ENCODE data around the gene THSD7B.

Gene THSD7B

DNA sequence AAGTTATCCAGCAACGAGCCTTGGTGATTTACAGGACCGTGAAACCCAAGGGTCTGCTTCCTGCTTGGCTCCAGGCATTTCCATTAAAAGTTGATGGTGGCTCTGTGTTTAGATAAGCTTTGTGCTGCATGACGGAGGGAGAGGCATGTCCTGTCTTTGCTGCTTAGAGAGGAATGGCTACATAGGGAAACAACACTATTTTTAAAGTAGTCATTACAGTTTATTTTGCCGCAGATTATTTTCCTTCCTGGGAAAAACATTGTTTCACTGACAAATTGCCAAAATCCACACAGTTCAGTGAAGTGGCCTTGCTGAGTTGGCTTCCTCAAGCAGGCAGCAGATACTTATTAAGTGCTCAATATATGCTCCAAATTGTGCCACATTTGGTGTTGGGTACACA, 98.5 kb downstream of the THSD7B start:
- no peak overlapping the region for H3K27ac ChIP-seq (ENCODE audit: low read depth, low read length)
- no peak overlapping the region for H3K9ac ChIP-seq (ENCODE audit: low read depth in 1 of 2, low read length in 2 of 2)
- H3K27me3 ChIP-seq (ENCODE audit: control insufficient read depth in 1 of 2, insufficient read depth in 2 of 2, low read length in 2 of 2) = no peaks in the 10 kb centered on the region
- no peaks in the 10 kb centered on the region for H3K4me1 ChIP-seq (ENCODE audit: control insufficient read depth in 1 of 2, insufficient read depth in 2 of 2, low read length in 2 of 2)
- no peak overlapping the region for H3K4me3 ChIP-seq (ENCODE audit: low read depth in 1 of 2, low read length in 2 of 2)
- no peaks in the 10 kb centered on the region for H3K36me3 ChIP-seq (ENCODE audit: control insufficient read depth in 1 of 2, insufficient read depth in 2 of 2, low read length in 2 of 2)
- H3K9me3 ChIP-seq (ENCODE audit: control insufficient read depth in 1 of 2, low read length in 2 of 2) = no peaks in the 10 kb centered on the region

DNA sequence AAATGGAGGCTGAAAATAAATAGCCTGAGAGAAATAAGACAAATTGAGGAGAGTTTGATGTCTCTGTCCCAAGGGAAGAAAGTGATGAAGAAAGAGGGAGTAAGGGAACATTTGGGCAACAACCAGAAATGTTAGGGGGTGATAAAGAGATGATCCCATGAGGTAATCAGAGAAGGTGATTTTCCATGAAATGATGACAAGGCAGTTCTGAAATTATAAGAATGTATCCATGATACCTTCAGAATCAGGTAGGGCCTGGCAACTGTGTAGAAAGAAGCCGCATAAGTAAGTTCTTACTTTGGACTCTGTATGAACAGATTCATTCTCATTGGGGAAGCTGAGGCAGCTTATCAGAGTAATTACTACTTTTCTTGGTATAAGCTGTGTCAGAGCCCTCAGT, 106.1 kb downstream of the THSD7B start:
- H3K4me1 ChIP-seq (ENCODE audit: control insufficient read depth in 1 of 2, insufficient read depth in 2 of 2, low read length in 2 of 2) = no peaks in the 10 kb centered on the region
- H3K27ac ChIP-seq (ENCODE audit: low read depth, low read length) = no peak overlapping the region
- no peak overlapping the region for H3K4me3 ChIP-seq (ENCODE audit: low read depth in 1 of 2, low read length in 2 of 2)
- H3K36me3 ChIP-seq (ENCODE audit: control insufficient read depth in 1 of 2, insufficient read depth in 2 of 2, low read length in 2 of 2) = no peaks in the 10 kb centered on the region
- H3K9me3 ChIP-seq (ENCODE audit: control insufficient read depth in 1 of 2, low read length in 2 of 2) = no peaks in the 10 kb centered on the region
- no peaks in the 10 kb centered on the region for H3K27me3 ChIP-seq (ENCODE audit: control insufficient read depth in 1 of 2, insufficient read depth in 2 of 2, low read length in 2 of 2)
- H3K9ac ChIP-seq (ENCODE audit: low read depth in 1 of 2, low read length in 2 of 2) = no peak overlapping the region

DNA sequence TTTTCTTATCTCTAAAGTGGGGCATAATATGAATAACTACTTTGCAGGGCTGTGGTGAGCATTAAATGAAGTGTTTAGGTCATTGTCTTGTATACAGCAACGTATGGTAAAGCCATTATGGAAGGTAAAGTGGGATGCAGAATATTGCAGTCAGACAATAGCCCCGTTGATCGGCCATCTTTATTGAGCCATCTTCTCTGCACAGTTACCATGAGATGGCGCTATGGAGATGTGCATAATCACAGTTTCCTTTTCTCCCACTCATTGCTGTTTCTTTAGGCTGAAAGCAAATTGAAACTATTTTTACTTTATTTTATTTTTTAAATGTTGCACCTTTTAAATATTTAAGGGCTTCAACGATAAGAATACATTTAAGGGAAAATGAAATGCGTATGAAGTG, 108.9 kb downstream of the THSD7B start:
- Histone ChIP-seq H3K27ac (ENCODE audit: low read depth, low read length) (no peak overlapping the region), H3K36me3 (ENCODE audit: control insufficient read depth in 1 of 2, insufficient read depth in 2 of 2, low read length in 2 of 2) (no peaks in the 10 kb centered on the region), H3K27me3 (ENCODE audit: control insufficient read depth in 1 of 2, insufficient read depth in 2 of 2, low read length in 2 of 2) (no peaks in the 10 kb centered on the region), H3K9me3 (ENCODE audit: control insufficient read depth in 1 of 2, low read length in 2 of 2) (no peaks in the 10 kb centered on the region), H3K4me1 (ENCODE audit: control insufficient read depth in 1 of 2, insufficient read depth in 2 of 2, low read length in 2 of 2) (no peaks in the 10 kb centered on the region), H3K4me3 (ENCODE audit: low read depth in 1 of 2, low read length in 2 of 2) (no peak overlapping the region), H3K9ac (ENCODE audit: low read depth in 1 of 2, low read length in 2 of 2) (no peak overlapping the region)

DNA sequence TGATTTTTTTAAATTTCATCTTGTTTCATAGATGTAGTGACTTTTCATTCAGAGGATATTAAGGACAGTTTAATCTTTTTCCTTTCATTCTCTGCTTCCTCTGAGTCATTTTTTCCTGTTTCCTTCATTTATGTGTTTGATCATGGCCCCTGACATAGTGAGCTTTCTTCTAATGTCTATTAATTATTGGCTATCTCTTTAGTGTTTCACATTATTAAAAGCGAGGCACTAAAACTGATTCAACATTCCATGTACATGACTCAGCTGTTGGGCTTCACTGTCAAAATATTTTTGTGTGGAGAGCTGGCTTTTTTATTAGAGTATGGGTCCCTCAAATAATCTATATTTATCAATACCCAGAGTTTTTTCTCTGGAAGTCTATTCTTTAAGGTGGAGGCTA, 125.8 kb downstream of the THSD7B start:
- Histone ChIP-seq H3K27ac (ENCODE audit: low read depth, low read length) (no peak overlapping the region), H3K27me3 (ENCODE audit: control insufficient read depth in 1 of 2, insufficient read depth in 2 of 2, low read length in 2 of 2) (no peaks in the 10 kb centered on the region), H3K9me3 (ENCODE audit: control insufficient read depth in 1 of 2, low read length in 2 of 2) (no peaks in the 10 kb centered on the region), H3K9ac (ENCODE audit: low read depth in 1 of 2, low read length in 2 of 2) (no peak overlapping the region), H3K4me1 (ENCODE audit: control insufficient read depth in 1 of 2, insufficient read depth in 2 of 2, low read length in 2 of 2) (no peaks in the 10 kb centered on the region), H3K36me3 (ENCODE audit: control insufficient read depth in 1 of 2, insufficient read depth in 2 of 2, low read length in 2 of 2) (no peaks in the 10 kb centered on the region), H3K4me3 (ENCODE audit: low read depth in 1 of 2, low read length in 2 of 2) (no peak overlapping the region)

DNA sequence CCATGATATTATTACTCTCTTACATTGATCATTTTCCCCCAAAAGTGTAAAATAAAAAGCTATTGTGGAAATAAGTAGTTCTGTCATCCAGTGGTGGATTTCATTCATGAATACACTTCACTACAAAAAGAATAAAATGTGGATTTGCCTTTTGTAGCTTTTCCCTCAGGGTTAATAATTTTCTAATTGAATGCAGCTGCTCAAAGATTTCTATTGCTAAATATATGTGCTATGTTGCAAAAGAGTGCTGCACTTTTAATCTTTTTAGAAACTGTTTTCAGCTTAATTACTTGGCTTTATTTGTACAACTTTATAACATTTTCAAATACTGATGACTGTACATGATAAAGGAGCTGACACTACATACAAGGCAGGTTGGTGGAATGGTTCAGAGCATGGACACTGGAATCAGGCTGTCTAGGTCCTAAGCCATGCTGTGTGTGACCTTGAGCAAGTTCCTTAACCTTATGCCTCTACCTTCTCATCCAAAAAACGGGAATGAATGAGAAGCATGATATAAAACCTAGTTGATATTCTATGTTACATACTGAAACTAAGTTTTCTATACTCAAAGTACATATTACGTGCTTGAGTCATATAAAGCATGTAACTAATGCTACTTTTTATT, 128.8 kb downstream of the THSD7B start:
- no peaks in the 10 kb centered on the region for H3K36me3 ChIP-seq (ENCODE audit: control insufficient read depth in 1 of 2, insufficient read depth in 2 of 2, low read length in 2 of 2)
- no peak overlapping the region for H3K27ac ChIP-seq (ENCODE audit: low read depth, low read length)
- no peak overlapping the region for H3K9ac ChIP-seq (ENCODE audit: low read depth in 1 of 2, low read length in 2 of 2)
- no peaks in the 10 kb centered on the region for H3K27me3 ChIP-seq (ENCODE audit: control insufficient read depth in 1 of 2, insufficient read depth in 2 of 2, low read length in 2 of 2)
- no peaks in the 10 kb centered on the region for H3K9me3 ChIP-seq (ENCODE audit: control insufficient read depth in 1 of 2, low read length in 2 of 2)
- H3K4me1 ChIP-seq (ENCODE audit: control insufficient read depth in 1 of 2, insufficient read depth in 2 of 2, low read length in 2 of 2) = no peaks in the 10 kb centered on the region
- no peak overlapping the region for H3K4me3 ChIP-seq (ENCODE audit: low read depth in 1 of 2, low read length in 2 of 2)

DNA sequence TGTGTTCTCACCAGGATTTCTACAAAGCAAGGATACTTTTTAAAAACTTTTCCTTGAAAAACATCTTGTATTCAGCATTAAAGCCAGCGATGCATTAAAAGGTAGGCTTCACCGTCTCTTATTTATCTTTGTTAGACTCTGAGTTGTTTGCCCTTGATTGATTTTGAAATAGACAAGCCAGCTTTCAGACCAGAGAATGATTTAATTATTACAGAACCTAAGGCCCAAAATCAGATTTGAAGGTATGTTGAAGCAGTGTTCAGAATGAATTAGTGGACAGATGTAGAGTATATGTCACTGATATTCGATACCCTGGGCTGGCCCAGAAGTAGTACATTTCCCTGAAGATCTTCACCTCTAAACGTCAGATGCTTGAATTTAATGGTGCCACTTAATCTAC, 136.4 kb downstream of the THSD7B start:
- Histone ChIP-seq H3K4me1 (ENCODE audit: control insufficient read depth in 1 of 2, insufficient read depth in 2 of 2, low read length in 2 of 2) (no peaks in the 10 kb centered on the region), H3K9ac (ENCODE audit: low read depth in 1 of 2, low read length in 2 of 2) (no peak overlapping the region), H3K27ac (ENCODE audit: low read depth, low read length) (no peak overlapping the region), H3K9me3 (ENCODE audit: control insufficient read depth in 1 of 2, low read length in 2 of 2) (peaks cover 0 to 3% of the 10 kb centered on the region in 2 donors), H3K36me3 (ENCODE audit: control insufficient read depth in 1 of 2, insufficient read depth in 2 of 2, low read length in 2 of 2) (no peaks in the 10 kb centered on the region), H3K27me3 (ENCODE audit: control insufficient read depth in 1 of 2, insufficient read depth in 2 of 2, low read length in 2 of 2) (peaks cover 0 to 2% of the 10 kb centered on the region in 2 donors), H3K4me3 (ENCODE audit: low read depth in 1 of 2, low read length in 2 of 2) (no peak overlapping the region)

DNA sequence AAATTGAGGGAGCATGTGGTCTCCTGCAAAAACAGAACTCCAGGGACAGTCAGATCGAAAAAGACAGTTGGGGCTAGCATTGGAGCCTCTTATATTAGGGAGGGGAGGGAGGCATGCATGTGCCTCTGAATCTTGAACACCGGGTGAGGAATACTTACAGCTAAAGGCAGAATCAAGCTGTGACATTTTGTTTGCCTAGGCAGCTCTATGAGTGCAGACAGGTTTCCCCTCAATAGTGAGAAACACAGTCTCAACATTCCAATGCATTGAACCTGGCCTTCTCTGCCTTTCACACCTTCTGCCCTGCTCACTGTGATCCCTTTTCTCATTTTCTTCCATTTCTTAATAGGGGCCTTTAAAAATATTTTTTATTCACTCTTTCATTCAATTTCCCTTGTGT, 140.4 kb downstream of the THSD7B start:
- Histone ChIP-seq H3K4me3 (ENCODE audit: low read depth in 1 of 2, low read length in 2 of 2) (no peak overlapping the region), H3K27ac (ENCODE audit: low read depth, low read length) (no peak overlapping the region), H3K9me3 (ENCODE audit: control insufficient read depth in 1 of 2, low read length in 2 of 2) (peaks cover 0 to 3% of the 10 kb centered on the region in 2 donors), H3K4me1 (ENCODE audit: control insufficient read depth in 1 of 2, insufficient read depth in 2 of 2, low read length in 2 of 2) (no peaks in the 10 kb centered on the region), H3K9ac (ENCODE audit: low read depth in 1 of 2, low read length in 2 of 2) (no peak overlapping the region), H3K36me3 (ENCODE audit: control insufficient read depth in 1 of 2, insufficient read depth in 2 of 2, low read length in 2 of 2) (no peaks in the 10 kb centered on the region), H3K27me3 (ENCODE audit: control insufficient read depth in 1 of 2, insufficient read depth in 2 of 2, low read length in 2 of 2) (peaks cover 0 to 2% of the 10 kb centered on the region in 2 donors)

DNA sequence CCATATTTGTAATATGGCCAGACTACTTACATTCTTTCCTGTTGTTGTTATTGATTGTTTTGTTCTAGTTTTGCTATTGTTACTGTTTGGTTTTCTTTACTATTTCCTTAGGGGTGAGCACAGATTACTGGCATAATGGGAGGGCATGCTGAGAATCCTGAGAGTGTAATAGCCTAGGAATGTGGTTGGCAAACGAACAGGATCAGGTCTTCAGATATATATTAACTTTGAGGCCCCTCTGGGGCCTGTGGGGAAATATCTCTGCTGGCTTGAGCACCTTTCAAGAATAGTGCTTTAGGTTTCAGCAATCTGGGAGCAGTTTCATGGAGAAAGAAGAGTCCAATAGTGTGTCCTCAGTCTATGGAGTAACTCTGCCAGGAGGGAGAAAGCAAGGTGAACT, 144.4 kb downstream of the THSD7B start:
- H3K27me3 ChIP-seq (ENCODE audit: control insufficient read depth in 1 of 2, insufficient read depth in 2 of 2, low read length in 2 of 2) = no peaks in the 10 kb centered on the region
- H3K36me3 ChIP-seq (ENCODE audit: control insufficient read depth in 1 of 2, insufficient read depth in 2 of 2, low read length in 2 of 2) = no peaks in the 10 kb centered on the region
- H3K4me3 ChIP-seq (ENCODE audit: low read depth in 1 of 2, low read length in 2 of 2) = no peak overlapping the region
- H3K27ac ChIP-seq (ENCODE audit: low read depth, low read length) = no peak overlapping the region
- H3K4me1 ChIP-seq (ENCODE audit: control insufficient read depth in 1 of 2, insufficient read depth in 2 of 2, low read length in 2 of 2) = no peaks in the 10 kb centered on the region
- H3K9ac ChIP-seq (ENCODE audit: low read depth in 1 of 2, low read length in 2 of 2) = no peak overlapping the region
- peaks cover 0 to 3% of the 10 kb centered on the region in 2 donors for H3K9me3 ChIP-seq (ENCODE audit: control insufficient read depth in 1 of 2, low read length in 2 of 2)

DNA sequence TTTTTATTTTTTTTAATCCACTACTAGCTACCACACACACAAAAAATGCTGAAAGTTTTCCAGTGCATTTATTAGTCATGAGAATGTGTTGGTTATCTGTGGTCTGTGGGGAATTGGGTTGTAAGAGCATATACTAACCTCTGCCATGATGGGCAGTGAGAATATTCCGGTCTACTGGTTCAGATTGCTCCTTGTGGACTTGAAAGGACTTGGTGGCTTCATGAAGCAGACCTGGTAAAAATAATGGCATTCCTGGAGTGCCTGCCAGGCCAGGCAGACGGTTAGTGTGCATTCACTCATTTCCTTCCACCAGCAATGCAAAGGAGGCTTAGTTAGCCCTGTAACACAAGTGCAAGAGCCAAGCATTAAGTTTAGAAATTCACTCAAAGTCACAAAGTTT, 150.8 kb downstream of the THSD7B start:
- H3K4me3 ChIP-seq (ENCODE audit: low read depth in 1 of 2, low read length in 2 of 2) = no peak overlapping the region
- H3K36me3 ChIP-seq (ENCODE audit: control insufficient read depth in 1 of 2, insufficient read depth in 2 of 2, low read length in 2 of 2) = no peaks in the 10 kb centered on the region
- no peaks in the 10 kb centered on the region for H3K27me3 ChIP-seq (ENCODE audit: control insufficient read depth in 1 of 2, insufficient read depth in 2 of 2, low read length in 2 of 2)
- no peaks in the 10 kb centered on the region for H3K4me1 ChIP-seq (ENCODE audit: control insufficient read depth in 1 of 2, insufficient read depth in 2 of 2, low read length in 2 of 2)
- H3K9me3 ChIP-seq (ENCODE audit: control insufficient read depth in 1 of 2, low read length in 2 of 2) = peaks cover 0 to 6% of the 10 kb centered on the region in 2 donors
- no peak overlapping the region for H3K27ac ChIP-seq (ENCODE audit: low read depth, low read length)
- no peak overlapping the region for H3K9ac ChIP-seq (ENCODE audit: low read depth in 1 of 2, low read length in 2 of 2)

DNA sequence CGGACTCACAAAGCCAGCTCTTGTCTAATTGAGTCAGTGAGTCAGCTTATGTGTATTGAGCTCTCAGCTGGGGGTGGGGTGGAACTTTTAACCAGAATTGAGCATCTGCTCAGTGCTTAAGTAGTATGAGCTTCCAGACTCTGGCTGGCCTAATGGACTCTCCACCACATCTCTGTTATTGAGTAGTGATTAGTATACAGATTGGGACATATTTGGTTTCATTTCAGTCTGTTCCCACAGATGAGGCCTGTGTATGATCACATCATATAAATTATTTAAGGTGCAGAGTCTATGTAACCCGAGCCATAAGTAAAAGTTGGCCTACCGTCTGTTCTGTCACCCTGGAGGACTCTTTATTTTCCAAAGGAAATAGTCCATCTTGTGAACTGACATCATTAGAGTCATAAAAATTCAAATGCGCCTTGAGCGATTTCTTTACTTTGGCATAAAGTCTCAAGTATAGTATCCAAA, 152.1 kb downstream of the THSD7B start:
- Histone ChIP-seq H3K4me3 (ENCODE audit: low read depth in 1 of 2, low read length in 2 of 2) (no peak overlapping the region), H3K27me3 (ENCODE audit: control insufficient read depth in 1 of 2, insufficient read depth in 2 of 2, low read length in 2 of 2) (no peaks in the 10 kb centered on the region), H3K36me3 (ENCODE audit: control insufficient read depth in 1 of 2, insufficient read depth in 2 of 2, low read length in 2 of 2) (no peaks in the 10 kb centered on the region), H3K27ac (ENCODE audit: low read depth, low read length) (no peak overlapping the region), H3K9ac (ENCODE audit: low read depth in 1 of 2, low read length in 2 of 2) (no peak overlapping the region), H3K9me3 (ENCODE audit: control insufficient read depth in 1 of 2, low read length in 2 of 2) (peaks cover 0 to 6% of the 10 kb centered on the region in 2 donors), H3K4me1 (ENCODE audit: control insufficient read depth in 1 of 2, insufficient read depth in 2 of 2, low read length in 2 of 2) (no peaks in the 10 kb centered on the region)

DNA sequence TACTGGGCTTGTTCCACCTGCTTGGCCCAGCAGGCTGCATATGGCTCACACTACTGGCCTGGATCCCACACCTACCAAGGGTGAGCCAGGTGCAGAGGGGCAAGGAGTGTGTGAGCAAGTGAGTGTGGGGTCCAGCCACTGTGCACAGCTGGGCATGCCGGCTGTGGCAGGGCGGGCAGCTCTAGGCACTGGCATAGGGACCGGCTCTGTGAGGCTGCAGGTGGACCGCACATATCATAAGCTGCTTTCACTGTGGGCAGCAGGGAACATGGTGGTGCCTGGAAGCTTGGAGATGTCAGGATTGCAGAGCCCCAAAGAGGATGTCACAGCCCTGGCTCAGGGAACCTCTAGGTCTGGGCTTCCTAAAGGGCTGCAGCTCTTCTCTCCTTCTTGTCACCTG, 154.3 kb downstream of the THSD7B start:
- Histone ChIP-seq H3K4me3 (ENCODE audit: low read depth in 1 of 2, low read length in 2 of 2) (no peak overlapping the region), H3K27me3 (ENCODE audit: control insufficient read depth in 1 of 2, insufficient read depth in 2 of 2, low read length in 2 of 2) (no peaks in the 10 kb centered on the region), H3K4me1 (ENCODE audit: control insufficient read depth in 1 of 2, insufficient read depth in 2 of 2, low read length in 2 of 2) (no peaks in the 10 kb centered on the region), H3K9ac (ENCODE audit: low read depth in 1 of 2, low read length in 2 of 2) (no peak overlapping the region), H3K9me3 (ENCODE audit: control insufficient read depth in 1 of 2, low read length in 2 of 2) (peaks cover 0 to 6% of the 10 kb centered on the region in 2 donors), H3K27ac (ENCODE audit: low read depth, low read length) (no peak overlapping the region), H3K36me3 (ENCODE audit: control insufficient read depth in 1 of 2, insufficient read depth in 2 of 2, low read length in 2 of 2) (no peaks in the 10 kb centered on the region)

Data from duodenal mucosa (tissue), 2 donors.